ENCODE results near the gene ZDHHC21. TPM values are rescaled to one million over a fixed set of nuclear protein-coding genes. Genes with fewer than 3 reads are reported as not detected.

ZDHHC21 gene
- total RNA-seq, 4 donors from 2014 or later = 4.6 to 10.2 (median 7.7) TPM

- TF ChIP-seq POLR2A (IDR thresholded peaks at IDR 0.05) (no peak), CTCF (IDR thresholded peaks at IDR 0.05) (no peak)
- intact Hi-C loops (cut with DNase I; ENCODE audit: low total_unique reads) = no loop called here
- H3K4me3 ChIP-seq (ENCODE audit: low read depth, poor library complexity, severe bottlenecking) = no peak overlapping the region
Measured at GRCh38 chr9:14706530-14707140, 13.4 kb upstream of the ZDHHC21 start.

DNA sequence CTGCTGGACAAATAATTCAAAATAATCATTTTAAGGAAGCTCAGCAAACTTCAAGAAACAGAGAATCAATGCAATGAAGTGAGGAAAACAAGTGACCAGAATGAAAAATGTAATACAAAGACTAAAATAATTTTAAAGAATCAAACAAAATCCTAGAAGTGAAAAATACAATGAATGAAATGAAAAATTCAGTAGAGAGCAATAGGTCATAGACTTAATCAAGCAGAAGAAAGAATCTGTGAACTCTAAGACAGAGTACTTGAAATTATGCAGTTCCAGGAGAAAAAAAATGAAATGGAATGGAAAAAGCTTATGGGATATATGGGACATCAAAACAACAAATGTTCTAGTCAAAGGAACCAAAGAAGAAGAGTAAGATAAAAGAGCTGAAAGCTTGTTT, 11.8 kb upstream of the ZDHHC21 start:
- H3K4me3 ChIP-seq (ENCODE audit: low read depth, poor library complexity, severe bottlenecking) = no peak overlapping the region
- TF ChIP-seq POLR2A (IDR thresholded peaks at IDR 0.05) (no peak), CTCF (IDR thresholded peaks at IDR 0.05) (no peak)
- intact Hi-C loops (cut with DNase I; ENCODE audit: low total_unique reads) = no loop called here
- DNase-seq (ENCODE audit: low spot score in 2 of 2) = no peak

More at GRCh38 chr9:14706530-14707140, 13.4 kb upstream of the ZDHHC21 start:
- no peak for DNase-seq (ENCODE audit: low spot score in 2 of 2)
- WGBS, 2 donors = 90 to 91% methylated on average over 5 of the region's 5 CpGs

DNA sequence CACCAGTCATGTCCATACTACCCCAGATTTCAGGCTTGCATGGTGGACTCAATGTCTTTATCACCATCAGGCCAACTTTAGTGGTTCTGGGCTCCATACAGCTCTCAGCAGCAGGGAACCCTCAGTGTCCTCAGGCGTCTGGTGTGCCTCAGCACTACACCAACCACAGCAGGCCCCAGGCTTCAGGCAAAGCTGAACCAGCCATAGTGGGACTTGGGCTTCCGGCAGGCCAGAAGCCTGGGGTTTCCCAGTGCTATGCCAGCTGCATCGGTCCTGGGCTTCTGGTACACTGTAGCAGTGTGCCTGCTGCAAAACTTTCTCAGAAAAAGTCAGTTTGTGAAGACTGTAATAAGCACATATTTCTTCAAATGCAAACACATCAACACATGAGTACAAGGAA, 11.0 kb upstream of the ZDHHC21 start:
- WGBS, 2 donors = 88 to 93% methylated on average over 3 of the region's 3 CpGs
- no peak for TF ChIP-seq CTCF (IDR thresholded peaks at IDR 0.05)
- no peak for TF ChIP-seq POLR2A (IDR thresholded peaks at IDR 0.05)
- no peak overlapping the region for H3K4me3 ChIP-seq (ENCODE audit: low read depth, poor library complexity, severe bottlenecking)
- DNase-seq (ENCODE audit: low spot score in 2 of 2) = no peak
- intact Hi-C loops (cut with DNase I; ENCODE audit: low total_unique reads) = no loop called here

DNA sequence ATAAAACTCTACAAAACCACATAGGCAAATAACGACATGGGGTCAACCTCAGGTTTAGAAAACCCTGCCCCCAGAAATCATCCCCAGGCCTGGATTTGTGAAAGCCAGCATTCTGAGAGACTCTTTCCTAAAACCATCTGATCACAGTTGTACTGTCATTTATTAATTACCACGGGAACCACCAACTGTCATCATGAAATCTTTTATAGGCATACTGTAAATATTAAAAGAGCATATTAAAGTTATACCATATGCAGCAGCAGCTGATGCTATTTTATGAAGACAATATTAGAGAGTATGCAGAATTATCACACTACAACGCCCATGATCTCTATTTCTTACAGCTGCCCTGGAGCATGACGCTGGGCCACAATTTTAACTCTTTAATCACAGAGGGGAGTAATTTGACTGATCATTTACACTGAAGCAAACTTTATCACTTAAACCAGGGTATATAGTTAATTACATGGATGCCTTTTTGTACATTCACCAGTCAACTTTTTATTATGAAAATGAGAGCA, 9.0 kb upstream of the ZDHHC21 start:
- TF ChIP-seq POLR2A (IDR thresholded peaks at IDR 0.05) (no peak), CTCF (IDR thresholded peaks at IDR 0.05) (no peak)
- WGBS, 2 donors = 32 to 41% methylated on average over 4 of the region's 4 CpGs
- no peak overlapping the region for H3K4me3 ChIP-seq (ENCODE audit: low read depth, poor library complexity, severe bottlenecking)
- intact Hi-C loops (cut with DNase I; ENCODE audit: low total_unique reads) = no loop called here
- DNase-seq (ENCODE audit: low spot score in 2 of 2) = no peak

GRCh38 chr9:14692470-14693250, 572 bp downstream of the ZDHHC21 start:
- H3K4me3 ChIP-seq (ENCODE audit: low read depth, poor library complexity, severe bottlenecking) = peak overlapping the region; percentile 48
- no peak for TF ChIP-seq POLR2A (IDR thresholded peaks at IDR 0.05)
- TF ChIP-seq CTCF (IDR thresholded peaks at IDR 0.05) = no peak
- no peak for DNase-seq (ENCODE audit: low spot score in 2 of 2)
- intact Hi-C loops (cut with DNase I; ENCODE audit: low total_unique reads) = no loop called here
- WGBS, 2 donors = 3 to 4% methylated on average over 23 to 25 of the region's 35 CpGs
